ENCODE results near the gene NFIB.

NFIB gene

DNA sequence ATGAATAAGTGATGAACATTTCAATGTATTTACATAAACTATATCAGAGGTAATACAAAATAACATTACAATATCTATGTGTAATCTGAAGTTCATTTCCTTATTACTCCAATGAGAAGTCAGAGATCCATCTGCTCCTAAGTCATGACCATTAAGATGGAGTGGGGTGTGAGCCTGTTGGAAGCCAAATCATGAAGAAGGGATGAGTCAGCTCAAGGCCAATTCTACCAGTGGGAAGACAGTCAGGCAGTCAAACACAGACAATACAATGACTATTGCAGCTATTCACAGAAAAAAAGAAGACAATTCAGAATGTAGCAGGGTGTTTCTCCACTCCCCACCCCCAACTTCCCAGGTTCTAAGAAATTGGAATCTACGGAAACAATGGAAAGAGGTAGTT lies 155.0 kb downstream of the NFIB start:
- H3K4me3 ChIP-seq (ENCODE audit: low read depth, low read length): no peak overlapping the region

DNA sequence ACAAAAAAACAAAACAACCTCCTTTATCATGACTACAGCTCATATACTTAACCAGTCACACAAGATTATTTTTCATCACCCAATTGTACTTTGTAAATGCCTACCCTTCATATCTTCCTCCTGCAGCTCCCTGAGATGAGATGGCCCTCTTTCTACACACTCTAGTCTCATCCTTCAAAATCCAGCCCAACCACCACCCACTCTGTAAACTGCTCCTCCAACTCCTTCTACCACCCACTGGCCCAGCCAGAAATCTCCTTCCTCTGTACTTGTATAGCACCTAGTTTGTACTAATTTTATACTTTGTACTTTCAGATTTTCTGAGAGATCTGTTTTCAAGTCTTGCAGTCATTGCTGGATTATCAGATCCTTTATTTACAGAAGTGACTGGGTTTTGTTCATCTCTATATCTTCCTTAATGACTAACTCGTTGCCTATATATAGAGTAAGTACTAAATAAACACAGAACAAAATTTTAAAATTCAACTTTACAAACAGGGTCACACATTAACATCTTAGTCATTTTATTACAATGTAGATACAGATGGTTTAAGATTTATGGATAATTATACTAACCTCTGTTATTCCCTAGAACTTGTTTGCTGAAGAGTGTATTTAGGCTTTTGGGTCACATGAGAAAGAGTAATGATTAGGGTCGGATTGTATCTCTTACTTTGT lies 155.7 kb downstream of the NFIB start:
- H3K4me3 ChIP-seq (ENCODE audit: low read depth, low read length): no peak overlapping the region

DNA sequence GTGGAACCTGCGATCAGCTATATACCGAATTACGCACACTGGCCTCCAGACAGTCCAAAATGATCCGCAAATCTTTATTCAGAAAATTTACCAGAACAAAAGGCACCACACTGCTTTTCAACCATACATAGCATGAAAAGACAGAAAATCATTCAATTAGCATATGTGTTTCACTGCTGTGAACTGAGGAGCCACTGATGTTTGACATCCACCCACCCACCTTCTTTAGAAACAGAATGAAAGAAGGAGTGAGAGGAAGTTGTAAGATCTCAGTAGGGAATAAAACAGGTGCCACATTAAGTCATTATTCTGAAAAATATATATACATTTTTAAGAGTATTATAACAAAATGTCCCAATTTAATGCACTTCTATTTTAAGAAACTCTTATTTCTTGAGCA lies 156.8 kb downstream of the NFIB start:
- H3K4me3 ChIP-seq (ENCODE audit: low read depth, low read length): no peak overlapping the region

DNA sequence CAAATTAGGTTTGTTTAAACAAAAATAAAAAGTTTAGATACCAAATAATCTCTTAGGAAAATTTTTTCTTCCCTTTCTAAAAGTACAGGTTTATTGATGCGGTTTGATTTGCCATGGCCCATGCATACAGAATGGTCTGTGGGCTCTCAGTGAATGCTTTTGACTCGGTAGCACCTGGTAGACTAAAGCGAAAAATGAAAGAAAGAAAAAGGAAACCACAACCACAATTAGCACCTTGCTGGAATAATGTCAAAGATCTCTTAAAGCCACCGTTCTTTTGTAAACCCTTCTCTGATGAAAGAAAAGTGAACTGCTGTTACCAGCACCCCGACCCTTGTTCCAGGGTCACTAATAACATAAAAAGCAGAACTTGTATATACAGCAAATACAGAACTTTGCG lies 157.9 kb downstream of the NFIB start:
- no peak overlapping the region for H3K4me3 ChIP-seq (ENCODE audit: low read depth, low read length)

DNA sequence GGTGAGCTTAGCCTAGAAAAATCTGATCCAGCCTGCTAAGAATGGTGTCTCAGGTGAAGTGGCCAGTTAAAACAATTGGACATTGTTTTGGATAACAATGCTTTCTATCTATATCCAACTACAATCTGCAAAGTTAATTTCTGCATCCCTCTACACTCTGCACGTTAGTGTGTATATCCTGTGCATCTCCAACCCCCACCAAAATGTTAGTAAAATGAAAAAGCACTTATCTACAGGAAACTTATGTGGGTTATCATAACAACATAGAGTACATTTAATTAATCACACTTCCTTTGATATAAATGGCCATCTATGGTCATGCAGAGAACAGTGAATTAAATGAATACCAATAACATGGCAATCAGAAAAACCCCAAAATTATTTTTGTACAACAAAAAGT lies 158.7 kb downstream of the NFIB start:
- no peak overlapping the region for H3K4me3 ChIP-seq (ENCODE audit: low read depth, low read length)

DNA sequence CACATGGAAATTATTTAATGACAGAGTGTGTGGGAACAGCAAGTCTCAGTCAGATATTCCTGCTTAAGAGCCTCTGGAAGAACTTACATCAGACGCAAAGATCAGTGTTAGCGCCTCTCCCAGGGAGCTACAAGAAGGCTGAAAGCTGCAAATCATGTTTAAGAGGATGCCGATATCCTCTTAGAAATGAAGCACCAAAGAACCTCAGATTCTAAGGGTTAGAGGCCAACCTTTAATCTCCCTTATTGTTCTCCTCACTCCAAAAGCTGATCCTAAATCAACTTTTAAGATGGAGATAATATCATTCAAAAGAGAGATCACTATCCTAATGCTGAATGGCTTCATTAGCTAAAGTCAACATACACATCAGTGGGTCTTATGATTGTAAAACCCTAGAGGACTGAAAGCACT lies 160.6 kb downstream of the NFIB start:
- H3K4me3 ChIP-seq (ENCODE audit: low read depth, low read length): no peak overlapping the region

DNA sequence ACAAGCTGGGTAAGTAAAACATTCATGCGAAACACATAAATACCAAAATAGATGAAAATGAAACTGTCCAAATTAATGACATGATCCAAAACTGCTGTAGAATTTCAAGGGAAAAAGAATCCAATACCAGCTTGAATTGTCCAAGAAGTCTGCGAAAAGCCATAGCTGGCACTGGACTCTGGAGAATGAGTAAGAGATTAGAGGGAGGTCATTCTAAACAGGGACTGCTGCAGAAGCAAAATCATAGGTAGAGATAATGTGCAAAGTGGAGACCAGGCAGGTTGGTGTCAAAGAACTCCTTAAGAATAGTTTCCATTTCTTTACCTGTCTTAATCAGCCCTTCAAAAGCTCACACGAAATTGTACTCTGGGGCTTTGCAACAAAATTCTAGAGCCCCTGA lies 162.5 kb downstream of the NFIB start:
- no peak overlapping the region for H3K4me3 ChIP-seq (ENCODE audit: low read depth, low read length)

DNA sequence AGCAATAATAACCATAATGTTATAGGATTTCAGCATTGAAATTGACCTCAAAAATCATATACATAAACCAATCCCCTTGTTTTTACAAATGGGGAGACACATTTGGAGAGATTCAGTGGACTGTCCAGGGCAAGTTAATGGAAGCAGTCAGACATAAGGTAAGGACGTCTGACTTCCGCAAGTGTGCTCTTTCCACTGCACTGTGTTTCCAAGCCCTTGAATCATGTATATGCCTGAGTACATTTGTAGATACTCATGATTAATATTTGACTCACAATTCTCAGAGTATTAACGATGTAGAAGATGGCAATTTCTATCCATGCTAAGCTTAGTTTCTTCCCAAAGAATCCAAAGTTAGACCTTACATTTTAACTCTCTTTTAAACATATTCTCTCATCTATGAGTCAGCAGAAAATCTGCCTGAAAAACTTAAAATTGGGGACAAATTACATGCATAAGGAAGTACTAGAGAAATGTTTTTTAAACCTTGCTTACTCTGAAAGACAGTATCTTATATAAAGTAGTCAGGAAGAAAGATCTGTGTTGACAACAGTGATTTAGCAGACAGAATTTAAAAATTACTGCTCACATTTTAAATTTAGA lies 165.3 kb downstream of the NFIB start:
- no peak overlapping the region for H3K4me3 ChIP-seq (ENCODE audit: low read depth, low read length)

DNA sequence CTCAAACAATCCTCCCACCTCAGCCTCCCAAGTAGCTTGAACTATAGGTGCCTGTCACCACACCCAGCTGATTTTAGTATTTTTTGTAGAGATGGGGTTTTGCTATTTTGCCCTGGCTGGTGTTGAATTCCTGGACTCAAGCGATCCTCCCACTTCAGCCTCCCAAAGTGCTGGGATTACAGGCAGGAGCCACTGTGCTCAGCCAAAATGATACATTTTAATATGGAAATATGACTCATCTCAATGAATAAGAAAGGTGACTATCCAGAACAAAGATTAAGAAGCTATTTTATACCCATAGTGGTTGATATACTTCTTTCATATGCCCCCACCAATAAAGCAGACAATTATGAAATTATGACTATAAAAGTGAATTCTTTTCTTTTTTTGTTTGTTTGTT lies 166.2 kb downstream of the NFIB start:
- no peak overlapping the region for H3K4me3 ChIP-seq (ENCODE audit: low read depth, low read length)

DNA sequence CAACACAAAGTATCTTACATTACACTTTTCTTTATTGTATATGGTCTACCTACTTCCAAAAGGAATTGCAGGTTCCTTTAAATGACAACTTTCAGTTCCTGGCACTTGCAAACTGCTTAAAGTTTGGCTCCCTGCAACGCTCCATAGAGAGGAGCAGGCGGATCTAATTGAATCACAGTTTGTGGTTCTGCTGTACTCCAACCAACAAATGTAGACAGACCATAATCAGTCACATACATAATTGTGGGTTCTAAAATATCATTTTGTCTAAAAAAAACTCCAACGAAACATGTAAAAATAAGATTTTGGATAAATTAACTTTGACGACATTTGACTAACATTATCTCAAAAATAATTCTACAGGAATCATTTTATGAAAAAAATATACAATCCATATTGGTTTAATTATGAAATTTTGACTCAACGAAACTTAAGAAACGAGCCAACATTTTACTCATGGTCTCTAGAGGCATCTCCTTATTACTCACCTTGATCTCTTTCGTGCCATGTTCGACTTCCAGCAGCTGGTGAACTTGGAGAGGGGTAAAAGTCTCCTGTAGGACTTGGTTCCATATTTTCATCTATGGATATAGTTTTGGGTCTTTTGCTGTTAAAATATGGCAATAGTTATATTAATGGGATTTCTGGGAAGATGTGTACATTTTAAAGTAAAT lies 167.6 kb downstream of the NFIB start:
- no peak overlapping the region for H3K4me3 ChIP-seq (ENCODE audit: low read depth, low read length)

DNA sequence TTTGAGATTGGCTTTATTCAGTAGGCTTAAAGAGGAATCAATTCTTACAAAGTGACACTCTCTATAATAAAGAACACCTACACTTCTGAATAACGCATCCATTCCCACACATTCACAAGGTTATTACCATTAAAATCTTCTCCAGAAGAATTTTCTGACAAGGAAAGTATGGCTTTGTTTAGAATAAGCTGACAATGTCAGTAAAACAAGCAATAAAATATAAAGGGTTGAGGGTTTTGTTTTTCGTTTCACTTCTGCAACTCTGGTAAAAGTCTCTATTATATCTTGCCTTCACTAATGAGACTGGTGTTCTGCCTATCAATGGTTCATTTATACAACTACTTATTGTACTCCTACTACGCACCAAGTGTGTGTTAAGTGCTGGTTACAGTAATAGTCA lies 169.7 kb downstream of the NFIB start:
- H3K4me3 ChIP-seq (ENCODE audit: low read depth, low read length): no peak overlapping the region

DNA sequence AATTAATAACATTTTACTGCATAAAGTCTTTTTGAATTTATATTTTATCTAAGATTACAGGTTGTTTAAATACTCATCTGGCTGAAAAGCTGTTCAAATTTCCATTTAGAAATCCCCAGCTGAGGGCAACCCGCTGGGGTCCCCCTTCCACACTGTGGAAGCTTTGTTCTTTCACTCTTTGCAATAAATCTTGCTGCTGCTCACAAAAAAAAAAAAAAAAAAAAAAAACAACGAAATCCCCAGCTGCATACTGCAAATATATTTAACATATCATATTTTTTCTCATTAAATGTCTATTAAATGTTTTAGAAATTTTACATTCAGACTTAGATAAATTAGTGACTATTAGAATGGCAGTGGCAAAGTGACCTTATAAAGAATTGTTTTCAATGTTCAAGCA lies 172.2 kb downstream of the NFIB start:
- no peak overlapping the region for H3K4me3 ChIP-seq (ENCODE audit: low read depth, low read length)

DNA sequence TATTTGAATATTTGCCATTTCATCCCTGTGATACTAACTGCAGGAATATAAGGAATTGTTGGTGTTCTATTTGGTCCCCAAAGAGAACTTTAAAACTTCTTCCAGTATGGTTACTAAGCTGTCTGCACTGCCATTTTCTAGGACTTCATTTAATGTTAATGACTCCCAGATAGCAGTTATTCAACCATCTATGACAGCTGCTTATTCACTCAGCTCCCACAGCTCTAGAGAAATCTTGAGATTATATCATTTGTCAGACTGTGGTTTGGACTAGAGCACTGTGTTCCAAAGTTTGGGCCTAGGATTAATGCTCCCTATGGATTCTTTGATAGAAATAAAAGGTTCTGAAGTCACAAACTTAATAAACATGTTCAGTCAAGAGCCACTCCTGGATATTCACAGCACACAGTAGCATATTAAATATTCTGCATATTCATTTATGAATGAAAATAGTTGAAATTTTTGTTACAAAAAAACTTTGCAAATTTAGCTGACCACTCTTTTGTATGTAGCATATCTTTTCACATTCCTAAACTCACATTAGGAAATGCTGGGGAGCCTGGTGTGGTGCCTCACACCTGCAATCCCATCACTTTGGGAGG lies 173.7 kb downstream of the NFIB start:
- no peak overlapping the region for H3K4me3 ChIP-seq (ENCODE audit: low read depth, low read length)

DNA sequence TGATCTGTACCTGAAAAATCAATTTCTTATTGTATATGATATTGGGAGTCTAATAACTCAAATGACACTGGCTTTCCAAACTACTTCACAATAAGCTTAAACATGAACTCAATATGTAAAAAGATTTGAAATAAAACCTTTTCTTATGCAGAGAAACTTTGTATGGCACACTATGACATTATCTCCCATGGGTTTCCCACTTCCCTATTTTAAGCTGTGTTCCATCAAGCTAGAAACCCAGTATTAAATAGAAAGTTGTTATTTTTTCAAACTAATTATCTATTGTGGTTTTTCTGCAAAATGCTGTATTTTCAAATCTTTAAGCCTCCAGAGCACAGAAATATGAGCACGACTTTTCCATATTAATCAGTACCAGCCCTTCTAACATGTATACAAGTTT lies 174.7 kb downstream of the NFIB start:
- H3K4me3 ChIP-seq (ENCODE audit: low read depth, low read length): no peak overlapping the region

DNA sequence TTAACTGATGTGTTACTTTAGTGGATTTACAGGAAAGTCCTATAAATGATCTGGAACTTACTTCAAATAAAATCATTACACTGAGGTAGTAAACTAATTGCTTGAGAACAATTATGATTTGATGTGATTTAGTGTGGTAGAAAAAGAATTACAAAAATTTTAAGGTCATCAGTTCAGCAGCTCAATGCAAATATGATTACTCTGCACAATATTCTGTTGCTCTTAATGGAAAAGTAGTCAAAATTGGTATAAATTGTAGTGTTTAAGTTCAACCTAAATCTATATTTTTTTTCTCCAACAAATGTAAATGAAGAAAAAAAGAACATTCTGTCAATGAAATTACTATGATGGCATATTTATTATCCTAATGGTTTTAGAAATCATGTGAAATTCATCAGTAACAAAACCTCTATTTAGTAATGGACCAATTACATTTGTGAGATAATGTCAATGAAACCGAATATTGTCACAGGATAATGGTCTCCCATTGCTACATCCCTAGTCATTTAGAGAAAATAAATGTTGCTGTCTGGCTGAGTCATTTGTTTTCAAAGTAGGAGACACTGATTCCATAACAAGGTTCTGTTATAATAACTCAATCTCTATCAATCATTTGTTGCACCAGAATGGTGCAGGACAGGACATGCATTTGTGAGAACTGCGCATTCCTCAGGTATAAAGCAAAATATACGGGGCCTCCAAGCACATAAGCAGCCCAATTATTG lies 177.1 kb downstream of the NFIB start:
- no peak overlapping the region for H3K4me3 ChIP-seq (ENCODE audit: low read depth, low read length)

DNA sequence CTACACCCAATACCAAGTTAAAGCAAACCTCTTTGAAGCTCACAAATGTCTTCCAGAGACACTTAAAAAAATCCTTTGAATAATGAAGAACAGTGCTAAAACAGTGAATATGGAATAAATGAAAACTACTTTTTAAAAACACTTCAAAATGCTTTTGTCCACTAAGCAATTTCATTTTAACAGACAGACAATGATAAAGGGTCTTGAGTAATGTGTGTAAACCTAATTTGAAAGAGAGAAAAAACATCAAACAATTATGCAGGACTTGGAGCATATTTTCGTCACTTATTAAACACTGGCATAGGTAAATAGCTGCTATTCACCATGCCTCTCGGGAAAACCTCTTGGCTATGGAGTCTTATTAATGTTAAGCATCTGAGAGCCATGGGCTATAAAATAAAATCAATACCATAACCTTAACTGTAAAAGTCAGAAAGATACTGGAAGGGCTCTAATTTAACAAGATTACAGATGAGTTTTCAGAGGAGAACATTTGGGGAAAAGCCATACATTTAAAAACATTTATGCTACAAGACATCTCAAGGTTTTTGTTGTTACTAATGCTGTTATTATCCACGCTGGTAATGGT lies 177.8 kb downstream of the NFIB start:
- no peak overlapping the region for H3K4me3 ChIP-seq (ENCODE audit: low read depth, low read length)

DNA sequence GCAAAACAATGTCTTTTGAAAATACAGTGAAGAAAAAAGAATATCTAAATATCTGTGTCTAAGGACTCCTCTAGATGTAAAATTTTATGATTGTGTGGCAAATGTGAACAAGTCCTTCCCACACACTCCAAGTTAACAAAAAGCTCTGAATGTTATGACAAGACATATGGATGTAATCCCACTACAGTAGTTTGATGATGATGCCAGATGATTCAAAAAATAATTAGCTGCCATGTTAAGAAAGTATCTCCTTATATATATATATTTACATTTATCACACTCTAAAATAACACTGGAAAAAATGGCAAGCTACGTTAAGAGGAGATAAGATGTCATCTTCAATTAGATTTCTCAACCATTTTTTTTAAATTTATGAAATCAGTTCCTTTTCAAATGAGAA lies 178.5 kb downstream of the NFIB start:
- H3K4me3 ChIP-seq (ENCODE audit: low read depth, low read length): no peak overlapping the region

DNA sequence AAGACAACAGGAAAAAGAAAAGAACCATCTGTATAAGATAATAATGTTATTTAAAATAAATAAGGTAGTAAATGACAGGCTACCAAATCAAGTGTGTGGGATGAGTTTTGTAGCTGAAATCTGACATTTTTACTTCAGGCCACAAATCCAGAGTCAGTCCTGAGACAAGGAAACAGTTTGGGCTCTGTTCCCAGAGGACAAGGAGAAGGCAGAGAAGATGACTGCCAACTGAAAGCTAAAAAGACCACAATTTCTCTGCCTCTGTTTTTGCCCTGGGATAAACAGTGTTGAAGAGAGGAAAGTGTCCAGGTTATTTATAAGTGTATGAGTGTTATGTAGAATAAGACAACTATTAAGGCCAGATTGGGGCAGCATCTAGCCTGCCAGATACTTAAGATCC lies 180.5 kb downstream of the NFIB start:
- no peak overlapping the region for H3K4me3 ChIP-seq (ENCODE audit: low read depth, low read length)

DNA sequence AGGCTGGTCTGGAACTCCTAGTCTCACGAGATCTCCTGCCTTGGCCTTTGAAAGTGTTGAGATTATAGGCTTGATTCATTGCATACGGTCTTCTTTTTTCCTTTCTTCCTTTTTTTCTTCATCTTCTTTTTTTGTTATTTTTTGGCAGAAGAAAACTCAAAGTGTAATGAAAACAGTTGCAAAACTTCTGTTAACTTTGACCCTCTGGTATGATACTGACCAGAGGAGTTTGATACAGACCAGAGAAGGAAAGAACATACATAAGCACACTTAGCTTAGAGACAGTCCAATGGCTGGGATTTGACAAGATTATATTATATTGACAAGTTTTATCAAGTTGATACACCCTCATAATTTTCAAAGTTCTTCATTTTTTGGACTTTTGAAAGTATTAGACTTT lies 181.2 kb downstream of the NFIB start:
- H3K4me3 ChIP-seq (ENCODE audit: low read depth, low read length): no peak overlapping the region

DNA sequence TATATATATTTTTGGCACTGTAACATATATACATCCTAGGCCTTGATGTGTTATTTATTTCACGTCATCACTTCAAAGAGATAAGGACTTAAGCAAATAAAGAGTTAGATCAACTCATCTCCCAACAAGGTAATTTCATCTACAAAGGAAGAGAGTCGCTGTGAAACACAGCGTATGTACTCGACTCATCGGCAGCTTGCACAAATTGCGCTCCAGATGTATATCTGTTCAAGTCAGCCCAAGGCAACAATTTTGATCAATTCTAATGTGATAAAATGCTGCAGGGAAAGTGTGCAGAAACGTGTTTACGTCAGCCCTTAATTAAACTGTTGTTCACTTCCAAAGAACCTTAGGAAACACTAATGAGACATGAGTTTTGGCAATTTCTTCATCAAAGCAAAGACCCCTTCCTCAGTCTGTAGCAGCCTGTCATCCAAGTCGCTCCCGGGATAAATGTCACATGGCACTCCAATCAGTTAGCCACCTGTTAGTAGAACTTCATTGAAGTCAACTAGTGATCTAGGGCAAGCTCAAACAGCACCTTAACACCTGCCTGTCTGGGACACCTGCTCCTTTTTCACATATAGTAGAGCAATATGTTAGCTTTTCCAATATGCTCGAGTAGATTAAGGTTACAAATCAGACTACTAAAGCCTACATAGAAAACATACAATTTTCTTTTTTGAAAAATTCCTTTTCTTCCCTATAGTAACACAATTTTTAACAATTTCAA lies 182.4 kb downstream of the NFIB start:
- no peak overlapping the region for H3K4me3 ChIP-seq (ENCODE audit: low read depth, low read length)
